GM21529 (cell line): ENCODE data around the gene DENND2A.

ENCODE experiments used
- ATAC-seq: cut with Tn5 transposase; IDR thresholded peaks from one replicate; pipeline ENCODE4 v1.9.1; 2021; ENCODE audit not compliant: unreplicated experiment

DENND2A gene

GRCh38 chr7:140475747-140476333 lies 164.8 kb downstream of the DENND2A start:
- no peak for ATAC-seq
